GM06990 (cell line): ENCODE results near the gene ADAMTS2.

Source experiments
- DNase-seq: peaks from one replicate; pipeline ENCODE4 v3.0.0-alpha.2; 2011; ENCODE audit not compliant: insufficient read length; ENCODE audit errors: extremely low read depth
- H3K27me3 ChIP-seq: replicated peaks from 2 replicates; pipeline ENCODE4 v1.6.0; 2011; ENCODE audit warnings: low read length; ENCODE audit not compliant: control insufficient read depth, insufficient read depth
- H3K36me3 ChIP-seq: 2 replicates; pipeline ENCODE4 v1.5.1; 2011; ENCODE audit warnings: low read length; ENCODE audit not compliant: control insufficient read depth, insufficient read depth
- H3K4me3 ChIP-seq: replicated peaks from 2 replicates; pipeline ENCODE4 v1.5.1; 2011; ENCODE audit warnings: low read depth, mild to moderate bottlenecking, control low read depth, low read length
- TF ChIP-seq, protein P1 (sequence below): IDR thresholded peaks from 2 replicates; pipeline ENCODE4 v1.5.1; 2011; ENCODE audit warnings: low read length, control low read depth, mild to moderate bottlenecking, inconsistent platforms; ENCODE audit not compliant: insufficient read depth, poor library complexity, severe bottlenecking

Gene ADAMTS2

DNA sequence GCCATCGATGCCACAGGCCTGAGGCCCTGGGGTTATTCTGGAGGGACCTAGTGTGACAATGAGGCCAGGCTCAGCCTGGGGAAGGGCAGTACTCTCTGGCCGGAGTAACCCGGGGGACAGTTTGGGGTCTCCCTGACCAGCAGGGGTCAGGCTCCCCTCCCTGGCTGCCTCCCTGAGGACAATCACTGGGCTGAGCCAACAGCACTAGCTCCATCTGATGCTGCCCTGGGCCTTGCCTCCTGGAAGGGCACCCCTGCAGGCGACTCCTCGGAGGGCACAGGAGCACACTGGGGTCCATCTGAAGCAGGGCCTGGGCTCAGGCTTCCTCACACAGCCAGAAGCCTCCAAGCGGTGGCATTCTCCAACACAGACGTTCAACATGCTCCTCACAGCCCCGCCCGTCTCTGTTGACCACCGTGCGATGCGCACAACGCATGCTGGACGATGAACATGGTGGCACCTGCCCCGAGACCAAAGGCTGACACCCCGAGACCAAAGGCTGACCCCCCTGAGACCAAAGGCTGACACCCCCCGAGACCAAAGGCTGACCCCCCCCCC is 68.3 kb downstream of the ADAMTS2 start:
- no peak overlapping the region for H3K4me3 ChIP-seq
- H3K27me3 ChIP-seq, result no peaks in the 10 kb centered on the region
- DNase-seq, result no peak
- TF ChIP-seq, protein P1, sequence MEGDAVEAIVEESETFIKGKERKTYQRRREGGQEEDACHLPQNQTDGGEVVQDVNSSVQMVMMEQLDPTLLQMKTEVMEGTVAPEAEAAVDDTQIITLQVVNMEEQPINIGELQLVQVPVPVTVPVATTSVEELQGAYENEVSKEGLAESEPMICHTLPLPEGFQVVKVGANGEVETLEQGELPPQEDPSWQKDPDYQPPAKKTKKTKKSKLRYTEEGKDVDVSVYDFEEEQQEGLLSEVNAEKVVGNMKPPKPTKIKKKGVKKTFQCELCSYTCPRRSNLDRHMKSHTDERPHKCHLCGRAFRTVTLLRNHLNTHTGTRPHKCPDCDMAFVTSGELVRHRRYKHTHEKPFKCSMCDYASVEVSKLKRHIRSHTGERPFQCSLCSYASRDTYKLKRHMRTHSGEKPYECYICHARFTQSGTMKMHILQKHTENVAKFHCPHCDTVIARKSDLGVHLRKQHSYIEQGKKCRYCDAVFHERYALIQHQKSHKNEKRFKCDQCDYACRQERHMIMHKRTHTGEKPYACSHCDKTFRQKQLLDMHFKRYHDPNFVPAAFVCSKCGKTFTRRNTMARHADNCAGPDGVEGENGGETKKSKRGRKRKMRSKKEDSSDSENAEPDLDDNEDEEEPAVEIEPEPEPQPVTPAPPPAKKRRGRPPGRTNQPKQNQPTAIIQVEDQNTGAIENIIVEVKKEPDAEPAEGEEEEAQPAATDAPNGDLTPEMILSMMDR, result no peak
- no peaks in the 10 kb centered on the region for H3K36me3 ChIP-seq

GRCh38 chr5:179275941-179276837 is 69.1 kb downstream of the ADAMTS2 start:
- DNase-seq, result no peak
- Histone ChIP-seq H3K27me3 (no peaks in the 10 kb centered on the region), H3K4me3 (no peak overlapping the region), H3K36me3 (no peaks in the 10 kb centered on the region)
- TF ChIP-seq, protein P1, result no peak

GRCh38 chr5:179275381-179275878 is 69.8 kb downstream of the ADAMTS2 start:
- H3K36me3 ChIP-seq, result no peaks in the 10 kb centered on the region
- TF ChIP-seq, protein P1, result no peak
- no peak for DNase-seq
- no peak overlapping the region for H3K4me3 ChIP-seq
- no peaks in the 10 kb centered on the region for H3K27me3 ChIP-seq

- Histone ChIP-seq H3K4me3 (no peak overlapping the region), H3K27me3 (no peaks in the 10 kb centered on the region), H3K36me3 (no peaks in the 10 kb centered on the region)
- TF ChIP-seq, protein P1, result no peak
- no peak for DNase-seq
These were observed 70.6 kb downstream of the ADAMTS2 start for GRCh38 chr5:179274321-179275315.

DNA sequence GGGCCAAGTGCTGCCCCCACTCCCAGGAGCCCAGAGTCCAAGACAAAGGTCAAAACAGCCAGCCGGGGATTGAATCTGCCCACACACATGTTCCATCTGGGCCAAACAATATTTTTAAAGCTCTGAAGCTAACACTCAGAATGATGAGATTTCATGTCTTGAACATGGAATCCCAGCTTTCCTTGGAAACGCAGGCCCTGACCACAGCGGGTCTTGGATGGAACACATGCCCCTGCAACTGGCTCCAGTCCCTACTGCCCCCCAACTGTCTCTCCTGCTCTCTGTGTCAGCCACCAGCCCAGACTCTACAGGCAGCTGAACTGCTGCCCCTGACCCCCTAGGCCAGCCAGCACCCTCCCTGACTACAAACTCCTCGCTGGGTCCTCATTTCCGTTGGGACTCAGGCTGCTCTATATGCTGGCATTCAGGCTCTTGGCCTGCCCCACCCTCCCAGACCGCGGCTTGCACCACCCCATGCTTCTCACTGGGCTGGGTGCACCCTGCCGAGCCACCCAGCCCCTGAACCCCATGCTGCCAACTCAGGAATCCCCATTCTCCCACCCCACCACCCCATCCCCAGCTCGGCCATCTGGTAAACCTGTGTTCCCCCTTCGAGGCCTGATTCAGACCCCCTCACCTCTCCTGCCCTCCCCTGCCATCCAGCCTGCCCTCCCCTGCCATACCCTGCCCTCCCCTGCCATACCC is 71.7 kb downstream of the ADAMTS2 start:
- TF ChIP-seq, protein P1, result no peak
- no peak for DNase-seq
- Histone ChIP-seq H3K36me3 (no peaks in the 10 kb centered on the region), H3K27me3 (no peaks in the 10 kb centered on the region), H3K4me3 (no peak overlapping the region)
